ENCODE results near the gene MBD6. TPM values are rescaled to one million over a fixed set of nuclear protein-coding genes. Genes with fewer than 3 reads are reported as not detected.

MBD6 gene
- total RNA-seq, 1 donor from 2014 or later, result 108 TPM

GRCh38 chr12:57534250-57534649 is 11.6 kb downstream of the MBD6 start:
- peaks cover 8% of the 10 kb centered on the region for H3K27me3 Mint-ChIP-seq (ENCODE audit: unreplicated experiment)
- H3K36me3 Mint-ChIP-seq (ENCODE audit: unreplicated experiment), result peaks cover 19% of the 10 kb centered on the region
- TF ChIP-seq CTCF (IDR thresholded peaks at IDR 0.05; ENCODE audit: partially characterized antibody, unreplicated experiment), result no peak
- peaks cover 35% of the 10 kb centered on the region for H3K4me1 Mint-ChIP-seq (ENCODE audit: low read depth, unreplicated experiment)
- no peak for DNase-seq
- H3K27ac Mint-ChIP-seq (ENCODE audit: unreplicated experiment), result peak overlapping the region; percentile 87
- peaks cover 10% of the 10 kb centered on the region for H3K9me3 Mint-ChIP-seq (ENCODE audit: unreplicated experiment)
- H3K4me3 Mint-ChIP-seq (ENCODE audit: unreplicated experiment), result no peak overlapping the region

- no peak overlapping the region for H3K4me3 Mint-ChIP-seq (ENCODE audit: unreplicated experiment)
- peaks cover 2% of the 10 kb centered on the region for H3K27me3 Mint-ChIP-seq (ENCODE audit: unreplicated experiment)
- no peak for TF ChIP-seq CTCF (IDR thresholded peaks at IDR 0.05; ENCODE audit: partially characterized antibody, unreplicated experiment)
- peaks cover 19% of the 10 kb centered on the region for H3K36me3 Mint-ChIP-seq (ENCODE audit: unreplicated experiment)
- peak overlapping the region; percentile 28 for H3K27ac Mint-ChIP-seq (ENCODE audit: unreplicated experiment)
- peaks cover 10% of the 10 kb centered on the region for H3K9me3 Mint-ChIP-seq (ENCODE audit: unreplicated experiment)
- DNase-seq, result no peak
- H3K4me1 Mint-ChIP-seq (ENCODE audit: low read depth, unreplicated experiment), result peaks cover 27% of the 10 kb centered on the region
These were observed 12.4 kb downstream of the MBD6 start for GRCh38 chr12:57534991-57535543.

- peaks cover 19% of the 10 kb centered on the region for H3K36me3 Mint-ChIP-seq (ENCODE audit: unreplicated experiment)
- H3K27ac Mint-ChIP-seq (ENCODE audit: unreplicated experiment), result peak overlapping the region; percentile 28
- peaks cover 2% of the 10 kb centered on the region for H3K27me3 Mint-ChIP-seq (ENCODE audit: unreplicated experiment)
- no peak overlapping the region for H3K4me3 Mint-ChIP-seq (ENCODE audit: unreplicated experiment)
- H3K9me3 Mint-ChIP-seq (ENCODE audit: unreplicated experiment), result peaks cover 10% of the 10 kb centered on the region
- DNase-seq, result no peak
- H3K4me1 Mint-ChIP-seq (ENCODE audit: low read depth, unreplicated experiment), result peaks cover 31% of the 10 kb centered on the region
- TF ChIP-seq CTCF (IDR thresholded peaks at IDR 0.05; ENCODE audit: partially characterized antibody, unreplicated experiment), result no peak
These were observed 13.4 kb downstream of the MBD6 start for GRCh38 chr12:57535764-57536596.

- no peak for TF ChIP-seq CTCF (IDR thresholded peaks at IDR 0.05; ENCODE audit: partially characterized antibody, unreplicated experiment)
- Mint-ChIP-seq H3K9me3 (ENCODE audit: unreplicated experiment) (peaks cover 10% of the 10 kb centered on the region), H3K4me1 (ENCODE audit: low read depth, unreplicated experiment) (peaks cover 34% of the 10 kb centered on the region), H3K27me3 (ENCODE audit: unreplicated experiment) (peaks cover 2% of the 10 kb centered on the region), H3K4me3 (ENCODE audit: unreplicated experiment) (no peak overlapping the region), H3K36me3 (ENCODE audit: unreplicated experiment) (peaks cover 19% of the 10 kb centered on the region), H3K27ac (ENCODE audit: unreplicated experiment) (no peak overlapping the region)
- no peak for DNase-seq
These were observed 13.9 kb downstream of the MBD6 start for GRCh38 chr12:57536597-57536942.

- peaks cover 11% of the 10 kb centered on the region for H3K36me3 Mint-ChIP-seq (ENCODE audit: unreplicated experiment)
- no peak overlapping the region for H3K27ac Mint-ChIP-seq (ENCODE audit: unreplicated experiment)
- DNase-seq, result no peak
- no peak overlapping the region for H3K4me3 Mint-ChIP-seq (ENCODE audit: unreplicated experiment)
- no peak for TF ChIP-seq CTCF (IDR thresholded peaks at IDR 0.05; ENCODE audit: partially characterized antibody, unreplicated experiment)
- peaks cover 2% of the 10 kb centered on the region for H3K27me3 Mint-ChIP-seq (ENCODE audit: unreplicated experiment)
- peaks cover 29% of the 10 kb centered on the region for H3K4me1 Mint-ChIP-seq (ENCODE audit: low read depth, unreplicated experiment)
- H3K9me3 Mint-ChIP-seq (ENCODE audit: unreplicated experiment), result peaks cover 10% of the 10 kb centered on the region
These were observed 16.6 kb downstream of the MBD6 start for GRCh38 chr12:57539134-57539768.

All from glutamatergic neuron (in vitro differentiated cells).